ENCODE measurements around the gene ARL15.
"Not testable (repeated sequence)": the region's sequence is repeated elsewhere in the genome, so short reads cannot be mapped to it uniquely, and the experiment has no call there.

ARL15 gene

DNA sequence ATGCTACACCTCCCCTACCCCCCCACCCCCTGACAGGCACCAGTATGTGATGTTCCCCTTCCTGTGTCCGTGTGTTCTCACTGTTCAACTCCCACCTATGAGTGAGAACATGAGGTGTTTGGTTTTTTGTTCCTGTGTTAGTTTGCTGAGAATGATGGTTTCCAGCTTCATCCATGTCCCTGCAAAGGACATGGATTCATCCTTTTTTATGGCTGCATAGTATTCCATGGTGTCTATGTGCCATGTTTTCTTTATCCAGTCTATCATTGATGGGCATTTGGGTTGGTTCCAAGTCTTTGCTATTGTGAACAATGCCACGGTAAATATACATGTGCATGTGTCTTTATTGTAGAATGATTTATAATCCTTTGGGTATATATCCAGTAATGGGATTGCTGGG, 328.1 kb downstream of the ARL15 start:
- not testable (repeated sequence) for DNase-seq, ATAC-seq

DNA sequence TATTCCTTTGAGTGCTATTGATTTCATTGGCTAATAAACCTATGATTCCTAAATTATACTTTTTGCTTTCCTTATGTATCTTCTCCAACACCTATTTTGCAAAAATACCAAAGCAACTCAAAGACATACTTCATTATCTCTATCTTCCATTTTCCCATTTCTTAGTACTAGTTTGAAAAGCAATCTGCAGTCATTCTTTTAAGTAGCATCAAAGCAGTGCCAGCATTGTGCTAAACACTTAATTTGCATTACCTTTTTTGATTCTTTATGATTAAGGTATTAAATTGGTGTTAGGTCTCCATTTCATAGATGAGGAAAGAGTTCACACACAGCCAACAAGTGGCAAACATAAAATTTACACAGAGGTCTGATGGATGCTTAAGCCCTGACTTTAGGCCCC, 330.3 kb downstream of the ARL15 start:
- ATAC-seq (no peak), DNase-seq (no peak)

DNA sequence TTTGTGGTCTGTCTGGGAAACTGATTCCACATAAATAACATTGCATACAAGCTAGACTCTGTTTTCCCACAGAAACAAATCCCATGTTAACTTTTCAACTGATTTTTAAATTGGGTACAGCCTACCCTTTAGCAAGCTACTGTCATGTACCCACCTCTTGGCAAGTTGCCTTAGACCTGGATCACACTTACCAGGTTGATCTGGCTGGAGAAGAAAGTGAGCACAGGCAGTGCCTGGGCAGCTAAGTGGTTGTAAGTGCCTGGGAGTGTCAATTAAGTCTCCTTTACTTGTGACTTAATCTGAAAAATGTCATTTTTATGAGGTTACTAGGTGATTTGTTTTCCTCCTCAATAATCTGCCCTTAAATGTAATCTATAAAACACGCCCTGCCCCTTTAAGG, 336.4 kb downstream of the ARL15 start:
- DNase-seq (no peak), ATAC-seq (no peak)

DNA sequence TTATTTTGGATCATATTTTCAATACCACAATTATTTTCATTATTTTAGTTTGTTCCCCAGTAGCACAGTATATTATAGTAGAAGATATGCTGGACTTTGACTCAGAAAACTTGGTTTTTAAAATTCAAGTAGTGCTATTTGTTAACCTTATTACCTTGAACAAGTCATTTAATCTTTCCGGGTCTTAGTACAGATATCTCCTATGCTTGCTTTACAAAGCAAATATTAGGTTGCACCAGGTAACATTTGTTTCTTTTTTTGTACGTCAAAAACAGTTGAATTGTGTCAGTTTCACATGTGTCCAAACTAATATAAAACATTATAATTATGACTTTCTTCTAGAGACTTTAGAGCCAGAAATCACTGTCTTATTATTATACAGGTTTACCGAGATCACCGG, 338.1 kb downstream of the ARL15 start:
- ATAC-seq, result no peak
- DNase-seq, result no peak

DNA sequence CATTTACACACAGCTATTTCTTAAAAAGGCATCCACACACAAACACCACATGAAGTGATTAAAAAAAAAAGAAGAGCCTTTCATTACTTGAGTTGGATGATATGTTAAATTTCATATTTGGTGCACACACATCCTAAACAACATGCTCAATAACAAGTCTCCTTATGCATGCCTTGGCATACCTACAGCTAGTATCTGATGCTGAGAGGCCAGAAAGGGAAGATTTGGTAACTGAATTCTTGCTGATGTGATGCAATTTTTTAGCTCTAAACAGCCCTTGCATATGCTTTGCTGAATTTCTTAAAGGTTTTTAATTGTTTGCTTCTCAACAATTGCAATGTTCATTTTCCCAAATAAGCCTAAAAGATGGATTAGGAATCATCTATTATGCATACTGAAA, 338.8 kb downstream of the ARL15 start:
- no peak for DNase-seq
- ATAC-seq, result no peak

DNA sequence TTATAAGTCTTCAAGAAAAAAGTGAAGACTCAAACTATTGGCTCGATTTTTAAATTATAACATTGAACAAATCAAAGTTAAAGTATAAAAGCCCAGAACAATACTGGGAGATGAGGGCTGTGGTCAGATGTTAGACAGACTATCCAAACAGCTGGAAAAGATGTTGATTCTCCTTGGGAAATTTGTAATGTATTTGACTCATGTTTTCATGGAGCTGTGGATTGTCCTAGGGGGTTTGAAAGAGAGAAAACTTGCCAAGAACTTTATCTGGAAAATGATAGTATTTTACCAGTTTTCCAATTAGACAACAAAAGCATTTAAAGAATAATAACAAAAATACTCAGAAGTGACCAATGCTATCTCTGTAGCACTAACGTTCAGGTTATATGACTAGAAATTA, 339.2 kb downstream of the ARL15 start:
- ATAC-seq, result no peak

DNA sequence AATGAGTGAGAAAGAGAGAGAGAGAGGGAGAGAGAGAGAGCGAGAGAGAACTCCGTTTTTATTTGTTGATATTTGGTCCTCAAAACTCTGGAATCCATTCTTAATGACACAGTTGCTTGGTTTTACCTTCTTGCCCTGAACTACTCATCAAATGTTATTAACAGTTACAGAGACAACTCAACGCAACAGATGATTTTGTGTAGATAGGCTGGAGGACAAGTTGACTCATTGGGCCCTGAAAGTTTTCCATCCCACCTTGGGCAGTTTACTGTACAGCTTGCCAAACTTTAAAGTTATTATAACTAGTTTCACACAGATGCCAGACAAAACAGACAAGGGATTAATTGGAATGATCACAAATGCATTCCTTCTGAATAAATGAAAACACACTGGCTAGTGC, 339.9 kb downstream of the ARL15 start:
- DNase-seq (no peak), ATAC-seq (no peak)

More for the DNA sequence above, 339.2 kb downstream of the ARL15 start:
- DNase-seq, result no peak

DNA sequence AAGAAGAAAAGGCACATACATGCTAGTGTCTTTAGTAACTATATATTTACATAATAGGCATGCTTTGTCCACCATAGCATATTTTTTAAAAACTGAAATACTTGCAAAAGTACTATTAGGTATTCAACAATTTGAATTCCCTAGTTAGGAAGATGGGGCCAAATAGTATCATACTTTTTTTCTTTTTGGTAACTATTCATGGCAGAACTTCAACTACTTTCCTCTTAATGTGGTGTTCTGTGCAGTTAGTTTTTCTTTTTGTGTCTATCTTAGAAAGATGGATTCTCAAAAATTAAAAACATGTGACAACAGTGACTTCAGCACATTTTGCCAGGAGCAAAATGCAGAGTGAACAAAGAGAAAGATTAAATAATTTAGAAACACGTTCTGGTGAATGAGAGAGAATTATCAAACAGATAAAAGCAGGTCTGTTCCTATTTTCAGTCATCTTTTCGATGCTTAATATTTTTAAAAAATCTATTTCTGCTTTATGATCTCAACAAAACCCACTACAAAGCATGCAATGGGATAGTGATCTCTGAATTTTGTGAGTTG, 341.1 kb downstream of the ARL15 start:
- DNase-seq (no peak), ATAC-seq (no peak)

DNA sequence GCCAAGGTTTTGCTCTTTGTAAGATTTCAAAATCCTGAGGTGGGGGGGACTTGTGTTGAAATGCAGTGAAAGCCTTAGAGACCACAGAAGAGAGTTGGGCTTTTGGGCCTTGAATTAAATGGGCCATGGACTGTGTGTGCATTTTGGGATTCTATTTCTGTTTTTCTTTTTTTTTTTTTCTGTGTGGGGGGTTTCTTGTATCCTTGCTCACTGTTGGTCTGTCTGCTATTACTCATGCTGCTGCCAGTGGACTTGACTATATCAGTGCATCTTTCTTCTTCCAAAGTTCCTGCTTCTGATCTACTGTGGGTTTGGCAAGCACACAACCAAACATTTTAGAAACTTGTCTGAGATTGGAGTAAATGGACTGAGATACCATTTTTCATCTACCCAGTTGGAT, 344.9 kb downstream of the ARL15 start:
- DNase-seq (no peak), ATAC-seq (no peak)

DNA sequence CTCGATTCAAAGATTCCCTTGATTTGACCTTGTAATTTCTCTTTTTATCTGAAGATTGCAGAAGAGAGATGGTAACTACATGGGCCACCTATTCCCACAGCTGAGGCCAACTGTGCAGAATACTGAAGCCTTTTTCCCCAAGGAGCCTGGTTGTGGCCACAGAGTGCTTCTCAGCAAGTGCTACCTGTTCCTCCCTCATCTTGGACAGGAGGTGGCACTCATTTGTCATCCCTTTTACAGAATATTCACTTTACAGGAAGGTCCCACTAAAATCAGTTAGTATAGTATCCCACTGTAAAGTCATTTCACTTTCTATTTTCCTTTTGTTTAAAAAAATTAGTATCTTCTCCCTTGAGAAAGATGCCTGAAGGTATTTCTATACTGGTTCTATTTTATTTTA, 346.4 kb downstream of the ARL15 start:
- DNase-seq, result no peak
- ATAC-seq, result no peak

DNA sequence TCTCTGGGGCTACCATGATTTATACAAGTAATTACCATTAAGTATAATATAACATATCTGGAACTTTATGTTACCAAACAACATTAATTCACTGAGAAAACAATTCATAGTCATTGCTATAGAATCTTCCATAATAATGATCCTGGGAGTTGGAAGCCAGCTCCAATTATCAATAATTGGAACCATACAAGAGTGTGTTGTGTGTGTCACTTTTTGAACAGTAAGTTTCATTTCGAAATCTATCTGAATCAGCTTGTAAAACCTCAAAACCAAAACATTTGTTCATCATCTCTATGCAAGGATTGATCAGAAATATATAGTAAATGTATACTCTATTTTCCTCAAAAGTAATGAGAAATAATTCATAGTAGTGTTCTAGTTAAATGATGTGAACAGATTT, 348.1 kb downstream of the ARL15 start:
- no peak for DNase-seq
- ATAC-seq, result no peak

DNA sequence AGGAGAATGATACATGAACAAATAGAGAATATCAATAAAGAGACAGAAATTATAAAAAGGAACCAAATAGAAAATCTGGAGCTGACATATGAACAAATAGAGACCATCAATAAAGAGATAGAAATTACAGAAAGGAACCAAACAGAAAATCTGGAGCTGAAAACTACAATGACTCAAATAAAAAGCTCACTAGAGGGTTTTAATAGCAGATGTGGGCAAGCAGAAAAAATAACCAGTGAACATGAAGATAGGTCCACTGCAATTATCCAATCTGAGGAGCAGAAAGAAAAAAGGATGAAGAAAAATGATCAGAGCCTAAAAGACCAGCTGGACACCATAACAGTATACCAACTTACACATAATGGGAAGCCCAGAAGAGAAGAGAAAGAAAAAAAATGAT, 353.7 kb downstream of the ARL15 start:
- no peak for DNase-seq
- no peak for ATAC-seq

DNA sequence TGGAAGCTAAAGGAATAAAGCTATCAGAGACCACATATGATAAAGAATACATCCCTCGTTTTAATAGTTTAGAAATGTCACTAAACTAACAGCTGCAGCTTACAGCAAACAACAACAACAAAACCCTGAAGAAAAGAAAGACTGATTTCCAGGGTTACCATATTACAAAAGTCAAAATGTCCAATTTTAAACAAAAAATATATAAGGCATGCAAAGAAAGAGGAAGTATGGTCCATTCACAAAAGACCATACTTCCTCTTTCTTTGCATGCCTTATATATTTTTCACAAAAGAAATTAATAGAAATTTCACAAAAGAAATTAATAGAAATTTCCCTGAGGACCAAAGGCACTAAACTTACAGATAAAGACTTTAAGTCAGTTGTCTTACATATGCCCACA, 354.2 kb downstream of the ARL15 start:
- ATAC-seq (no peak), DNase-seq (no peak)

DNA sequence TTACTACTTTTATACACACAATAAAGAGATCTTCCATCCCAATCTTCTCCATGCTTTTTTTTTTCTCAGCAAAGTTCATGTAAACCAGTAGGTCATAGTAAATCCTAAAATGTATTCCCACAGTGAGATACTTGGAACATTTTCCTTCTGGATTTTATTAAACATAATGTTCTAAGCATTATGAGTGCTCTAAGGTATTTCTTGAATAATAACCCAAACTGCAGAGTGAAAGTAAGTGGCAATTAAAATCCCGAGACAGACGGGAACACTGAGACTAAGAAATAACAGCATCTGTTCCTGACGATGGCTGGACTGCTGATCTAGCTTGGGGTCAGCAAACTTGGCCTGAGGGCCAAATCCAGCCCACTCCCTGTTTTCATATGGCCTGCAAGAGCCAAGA, 359.8 kb downstream of the ARL15 start:
- ATAC-seq (no peak), DNase-seq (no peak)

DNA sequence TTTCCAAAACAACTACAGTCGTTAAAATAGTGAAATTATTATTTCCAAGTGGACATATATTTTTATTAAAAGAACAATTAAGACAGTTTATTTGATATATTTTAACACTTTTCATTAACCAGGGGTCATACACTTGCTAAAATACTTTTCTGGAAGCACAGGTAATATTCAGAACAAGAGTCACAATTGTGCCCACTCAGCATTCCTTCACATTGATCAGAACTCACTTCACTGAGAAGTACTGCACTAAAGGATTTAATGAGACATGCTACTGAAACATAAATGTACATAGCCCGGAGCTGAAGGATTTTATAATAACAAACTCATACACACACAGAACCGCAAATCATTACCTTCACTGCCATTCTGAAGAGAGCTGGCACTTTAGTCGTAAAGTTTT, 361.8 kb downstream of the ARL15 start:
- no peak for DNase-seq

DNA sequence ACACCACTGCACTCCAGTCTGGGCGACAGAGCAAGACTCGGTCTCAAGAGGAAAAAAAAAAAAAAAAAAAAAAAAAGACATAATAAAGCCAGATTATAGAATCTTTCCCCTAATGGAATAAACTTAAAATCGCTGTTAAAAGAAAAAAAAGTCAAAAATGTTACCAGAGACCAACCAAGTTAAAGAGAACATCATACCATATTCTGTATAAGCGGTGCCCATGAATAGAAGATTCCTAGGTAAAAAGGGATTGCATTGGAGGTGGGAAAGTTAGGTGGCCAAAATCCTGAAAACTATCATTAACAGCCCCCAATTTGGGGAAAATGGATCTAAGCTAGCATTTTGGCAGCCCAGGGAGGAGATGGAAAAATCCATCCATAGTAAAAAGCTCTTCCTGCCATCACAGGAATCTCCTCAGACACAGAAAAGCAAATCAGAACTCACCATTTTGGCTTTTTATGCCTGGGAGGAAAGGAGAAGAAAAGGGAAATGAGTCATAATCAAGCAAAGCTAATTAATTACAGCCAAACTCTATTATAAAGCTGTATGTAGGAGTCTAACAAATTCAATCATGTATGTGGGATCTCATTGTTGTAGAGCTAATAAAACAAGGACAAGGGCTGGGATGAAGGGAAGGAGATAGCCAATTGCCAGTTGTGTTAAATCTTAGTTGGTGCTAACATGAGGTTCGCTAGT, 363.8 kb downstream of the ARL15 start:
- no peak for ATAC-seq
- DNase-seq, result no peak

More for the DNA sequence above, 361.8 kb downstream of the ARL15 start:
- ATAC-seq, result no peak

DNA sequence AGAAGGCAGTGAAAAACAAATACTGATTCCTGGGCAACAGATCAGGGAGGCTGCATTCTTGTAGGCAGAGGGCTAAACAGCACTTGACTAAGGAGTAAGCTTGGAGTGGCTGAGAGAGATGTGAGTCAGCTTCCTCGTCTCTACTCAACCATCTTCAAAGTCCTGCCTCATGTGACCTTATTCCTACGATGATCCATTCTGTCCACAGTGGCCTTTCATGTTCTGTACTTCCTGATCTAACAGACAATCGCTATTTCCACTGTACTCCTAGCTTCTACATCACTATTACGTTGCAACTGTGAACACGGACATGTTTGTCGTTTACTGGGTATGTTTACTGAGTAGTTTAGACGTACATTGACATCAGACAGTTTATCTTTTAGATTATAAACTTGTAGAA, 365.4 kb downstream of the ARL15 start:
- no peak for DNase-seq

DNA sequence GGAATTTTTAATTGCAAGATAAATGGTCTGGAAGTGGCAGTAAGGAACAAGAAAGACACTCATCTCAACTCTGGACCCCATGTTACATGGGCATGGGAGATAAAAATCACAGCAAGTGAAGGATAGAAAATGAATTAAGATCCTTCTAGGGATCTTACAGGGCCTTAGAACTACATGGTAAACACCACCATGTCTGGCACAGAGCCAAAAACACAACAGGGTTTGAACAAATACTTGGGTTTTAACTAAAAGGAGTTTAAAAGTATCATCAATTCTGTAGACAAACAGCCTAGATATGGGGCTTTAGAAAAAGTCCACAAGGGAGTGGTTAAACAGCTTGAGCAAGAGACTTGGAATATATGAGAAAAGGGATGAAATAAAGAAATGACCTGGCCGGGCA, 366.4 kb downstream of the ARL15 start:
- DNase-seq (no peak), ATAC-seq (no peak)

More for the DNA sequence above, 365.4 kb downstream of the ARL15 start:
- no peak for ATAC-seq

DNA sequence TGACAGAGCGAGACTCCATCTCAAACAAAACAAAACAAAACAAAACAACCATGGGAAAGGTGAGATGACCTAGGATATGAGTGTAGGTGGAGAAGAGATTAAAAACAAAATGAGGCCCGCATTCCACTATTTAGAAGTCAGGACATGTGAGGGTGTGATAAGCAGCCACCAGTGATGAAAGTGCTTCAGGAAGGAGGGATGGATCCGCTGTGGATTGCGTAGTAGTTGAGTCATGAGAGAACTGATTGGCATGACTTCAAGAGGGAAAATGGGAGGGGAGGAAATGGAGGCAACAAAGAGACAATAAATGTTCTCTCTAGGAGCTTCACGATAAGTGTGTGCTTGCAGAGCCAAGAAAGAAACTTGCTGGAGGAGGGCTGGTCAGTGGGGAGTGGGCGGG, 367.6 kb downstream of the ARL15 start:
- DNase-seq (no peak), ATAC-seq (no peak)

DNA sequence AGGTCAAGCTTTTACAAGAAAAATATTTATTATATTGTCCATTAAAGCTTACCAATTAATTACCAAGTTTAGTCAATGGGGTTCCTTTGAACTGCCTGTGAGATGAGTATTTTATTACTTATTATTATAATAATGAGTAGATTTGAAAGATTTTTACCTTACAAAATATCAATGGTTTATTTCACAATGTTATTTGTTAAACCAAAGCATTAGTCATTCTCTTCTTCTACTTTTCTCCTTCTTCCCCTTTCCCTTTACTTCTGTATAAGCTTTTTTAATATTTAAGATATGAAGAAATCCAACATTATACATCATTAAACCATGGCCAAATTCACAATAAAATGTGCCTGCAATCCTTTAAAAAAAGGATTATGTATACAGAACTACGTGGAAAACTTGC, 369.5 kb downstream of the ARL15 start:
- DNase-seq, result no peak
- ATAC-seq, result no peak

DNA sequence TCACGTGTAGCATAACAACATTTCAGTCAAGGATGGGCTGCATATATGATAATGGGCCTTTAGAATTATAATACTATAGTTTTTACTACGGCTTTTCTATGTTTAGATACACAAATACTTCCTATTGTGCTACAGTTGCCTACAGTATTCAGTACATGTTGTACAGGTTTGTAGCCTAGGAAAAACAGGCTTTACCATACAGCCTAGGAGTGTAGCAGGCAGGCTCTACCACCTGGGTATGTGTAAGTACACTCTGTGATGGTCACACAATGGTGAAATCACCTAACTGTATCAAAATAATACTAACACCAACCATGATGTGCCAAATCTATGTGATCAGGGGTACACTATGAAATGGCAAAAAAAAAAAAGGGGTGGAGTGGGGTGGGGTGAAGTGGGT, 372.9 kb downstream of the ARL15 start:
- ATAC-seq, result no peak
- no peak for DNase-seq

DNA sequence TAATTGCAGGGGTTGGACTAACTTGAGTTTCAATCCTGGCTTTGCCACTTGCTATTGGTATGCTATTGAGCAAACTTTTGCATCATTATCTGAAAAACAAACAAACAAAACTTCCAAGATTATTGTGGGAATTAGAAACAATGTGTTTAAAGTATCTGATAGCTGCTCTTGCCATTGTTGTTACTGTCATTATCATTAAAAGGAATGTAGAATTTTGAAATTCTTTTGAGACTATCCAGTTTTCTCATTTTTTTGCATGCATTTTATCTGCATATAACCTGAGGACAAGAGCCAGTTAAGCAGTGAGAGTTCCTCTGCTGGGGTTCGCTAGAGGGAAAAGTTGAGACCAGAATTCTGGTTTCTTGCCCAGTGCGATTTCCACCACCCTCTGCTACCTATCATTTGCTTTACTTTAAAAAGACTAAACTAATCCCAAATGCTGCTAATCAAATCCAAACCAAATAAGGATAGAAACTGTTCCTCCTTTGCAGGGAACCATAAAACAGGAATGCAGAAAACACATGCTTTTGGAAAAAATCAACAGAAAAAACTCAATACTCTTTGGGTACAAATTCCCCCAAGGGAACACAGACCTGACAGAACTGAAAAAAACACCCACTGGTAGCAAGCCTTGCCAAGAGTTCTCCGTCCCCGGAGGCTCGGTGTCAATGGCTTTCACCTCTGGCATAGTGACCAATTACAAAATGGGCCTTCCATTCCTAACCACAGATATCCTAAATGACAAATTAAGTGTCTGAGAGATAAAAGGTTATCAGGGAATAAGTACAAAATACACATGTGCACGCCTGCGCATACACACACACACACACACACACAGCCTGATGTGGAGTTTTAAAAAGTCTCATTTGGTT, 373.7 kb downstream of the ARL15 start:
- DNase-seq (no peak), ATAC-seq (no peak)

DNA sequence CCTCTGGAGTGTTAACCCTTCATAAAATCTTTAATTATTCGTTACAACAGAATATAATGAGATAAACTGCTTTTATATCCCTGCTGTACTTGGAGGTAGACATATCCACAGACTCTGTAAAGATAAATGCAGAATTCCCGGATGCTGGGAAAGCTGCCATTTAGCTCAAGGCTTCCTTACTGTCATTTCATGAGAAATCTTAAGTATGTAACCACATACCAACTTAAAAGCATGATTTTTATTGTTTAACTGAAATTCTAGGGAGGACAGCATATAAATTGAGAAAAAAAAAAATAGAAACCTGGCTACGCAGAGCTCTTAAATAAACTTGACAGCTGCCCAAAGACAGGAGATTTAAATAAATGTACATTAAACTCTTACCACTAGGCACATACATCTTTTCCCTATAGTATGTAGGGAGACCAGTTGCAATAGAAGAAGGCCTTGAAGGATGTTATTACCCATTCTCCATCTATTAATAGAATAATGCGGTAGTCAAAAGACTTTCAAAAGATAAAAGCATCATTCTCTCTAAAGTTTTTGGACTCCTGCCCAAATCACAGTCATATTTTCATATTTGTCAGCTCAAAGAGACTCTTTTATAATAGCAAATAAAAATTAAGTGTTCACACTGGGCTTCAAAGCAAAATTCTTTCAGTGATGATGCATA, 376.1 kb downstream of the ARL15 start:
- ATAC-seq, result no peak
- no peak for DNase-seq
